ENCODE data around the gene ZNF12.

The ZNF12 gene

GRCh38 chr7:6655636-6656385, 50.9 kb downstream of the ZNF12 start:
- Histone ChIP-seq H3K9ac (ENCODE audit: low read length in 5 of 5) (no peak overlapping the region), H3K27me3 (ENCODE audit: control insufficient read depth in 5 of 5, insufficient read depth in 4 of 5, low read length in 5 of 5) (peaks cover 0 to 9% (median 3%) of the 10 kb centered on the region in 5 donors), H3K27ac (ENCODE audit: low read depth, low read length) (no peak overlapping the region), H3K4me3 (ENCODE audit: low read depth in 1 of 5, low read length in 5 of 5) (no peak overlapping the region), H3K36me3 (ENCODE audit: control insufficient read depth in 5 of 5, insufficient read depth in 5 of 5, low read length in 5 of 5) (peaks cover 0 to 52% (median 36%) of the 10 kb centered on the region in 5 donors), H3K9me3 (ENCODE audit: control insufficient read depth in 5 of 5, low read length in 5 of 5) (peaks cover 0 to 4% (median 0%) of the 10 kb centered on the region in 5 donors), H3K4me1 (ENCODE audit: control insufficient read depth in 5 of 5, insufficient read depth in 5 of 5, low read length in 5 of 5) (no peaks in the 10 kb centered on the region)

GRCh38 chr7:6654842-6655610, 51.7 kb downstream of the ZNF12 start:
- Histone ChIP-seq H3K9me3 (ENCODE audit: control insufficient read depth in 5 of 5, low read length in 5 of 5) (peaks cover 0 to 4% (median 0%) of the 10 kb centered on the region in 5 donors), H3K27ac (ENCODE audit: low read depth, low read length) (no peak overlapping the region), H3K4me1 (ENCODE audit: control insufficient read depth in 5 of 5, insufficient read depth in 5 of 5, low read length in 5 of 5) (no peaks in the 10 kb centered on the region), H3K9ac (ENCODE audit: low read length in 5 of 5) (no peak overlapping the region), H3K4me3 (ENCODE audit: low read depth in 1 of 5, low read length in 5 of 5) (no peak overlapping the region), H3K27me3 (ENCODE audit: control insufficient read depth in 5 of 5, insufficient read depth in 4 of 5, low read length in 5 of 5) (peaks cover 0 to 9% (median 3%) of the 10 kb centered on the region in 5 donors), H3K36me3 (ENCODE audit: control insufficient read depth in 5 of 5, insufficient read depth in 5 of 5, low read length in 5 of 5) (peaks cover 0 to 60% (median 43%) of the 10 kb centered on the region in 5 donors)

DNA sequence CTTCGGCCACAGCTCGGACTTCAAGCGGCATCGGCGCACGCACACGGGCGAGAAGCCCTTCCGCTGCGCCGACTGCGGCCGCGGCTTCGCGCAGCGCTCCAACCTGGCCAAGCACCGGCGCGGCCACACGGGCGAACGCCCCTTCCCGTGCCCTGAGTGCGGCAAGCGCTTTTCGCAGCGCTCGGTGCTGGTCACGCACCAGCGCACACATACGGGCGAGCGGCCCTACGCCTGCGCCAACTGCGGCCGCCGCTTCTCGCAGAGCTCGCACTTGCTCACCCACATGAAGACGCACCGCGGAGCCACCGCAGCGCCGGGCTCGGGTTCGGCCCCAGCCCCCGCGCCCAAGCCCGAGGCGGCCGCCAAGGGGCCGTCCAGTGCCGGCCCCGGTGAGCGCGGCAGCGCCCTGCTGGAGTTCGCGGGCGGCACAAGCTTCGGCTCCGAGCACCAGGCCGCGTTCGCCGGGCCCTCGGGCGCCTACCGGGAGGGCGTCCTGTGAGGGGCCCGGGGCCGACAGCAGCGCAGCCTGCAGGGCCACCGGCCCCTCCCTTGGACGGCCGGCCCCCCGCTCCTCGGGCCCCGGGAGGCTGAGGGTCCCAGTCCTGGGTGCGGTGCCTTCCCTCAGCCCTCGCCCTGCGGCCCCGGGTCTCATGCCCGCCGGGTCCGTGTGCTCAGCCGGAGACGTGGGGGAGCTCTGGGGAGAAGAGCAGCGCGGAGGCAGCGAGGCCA, 52.5 kb downstream of the ZNF12 start:
- H3K36me3 ChIP-seq (ENCODE audit: control insufficient read depth in 5 of 5, insufficient read depth in 5 of 5, low read length in 5 of 5): peaks cover 0 to 67% (median 51%) of the 10 kb centered on the region in 5 donors

DNA sequence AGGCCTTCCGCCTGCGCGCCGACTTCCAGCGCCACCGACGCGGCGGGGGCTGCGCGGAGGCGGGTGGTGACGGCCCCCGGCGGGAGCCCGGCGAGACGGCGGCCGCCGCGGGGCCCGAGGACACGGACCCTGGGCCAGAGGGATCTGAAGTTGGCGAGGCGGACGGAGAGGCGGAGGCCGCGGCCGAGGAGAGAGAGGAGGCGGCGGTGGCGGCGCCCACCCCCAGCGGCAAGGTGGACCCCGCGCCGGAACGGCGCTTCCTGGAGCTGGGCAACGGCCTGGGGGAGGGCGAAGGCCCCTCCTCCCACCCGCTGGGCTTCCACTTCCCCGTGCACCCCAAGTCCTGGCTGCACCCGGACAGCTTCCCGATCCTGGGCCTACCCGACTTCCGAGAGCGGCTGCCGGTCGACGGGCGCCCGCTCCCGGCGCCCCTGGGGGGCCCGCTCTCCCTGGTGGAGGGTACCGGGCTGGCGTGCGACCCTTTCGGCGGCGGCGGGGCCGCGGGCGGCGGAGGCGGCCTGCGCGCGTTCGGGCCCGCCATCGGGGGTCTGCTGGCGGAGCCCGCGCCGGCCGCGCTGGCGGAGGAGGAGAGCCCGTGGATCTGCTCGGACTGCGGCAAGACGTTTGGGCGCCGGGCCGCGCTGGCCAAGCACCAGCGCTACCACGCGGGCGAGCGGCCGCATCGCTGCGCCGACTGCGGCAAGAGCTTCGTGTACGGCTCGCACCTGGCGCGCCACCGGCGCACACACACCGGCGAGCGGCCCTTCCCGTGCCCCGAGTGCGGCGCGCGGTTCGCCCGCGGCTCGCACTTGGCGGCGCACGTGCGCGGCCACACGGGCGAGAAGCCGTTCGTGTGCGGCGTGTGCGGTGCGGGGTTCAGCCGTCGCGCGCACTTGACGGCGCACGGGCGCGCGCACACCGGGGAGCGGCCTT, 53.4 kb downstream of the ZNF12 start:
- Histone ChIP-seq H3K9ac (ENCODE audit: low read length in 5 of 5) (no peak overlapping the region), H3K36me3 (ENCODE audit: control insufficient read depth in 5 of 5, insufficient read depth in 5 of 5, low read length in 5 of 5) (peaks cover 0 to 76% (median 60%) of the 10 kb centered on the region in 5 donors), H3K9me3 (ENCODE audit: control insufficient read depth in 5 of 5, low read length in 5 of 5) (peaks cover 0 to 4% (median 0%) of the 10 kb centered on the region in 5 donors), H3K4me3 (ENCODE audit: low read depth in 1 of 5, low read length in 5 of 5) (no peak overlapping the region), H3K27me3 (ENCODE audit: control insufficient read depth in 5 of 5, insufficient read depth in 4 of 5, low read length in 5 of 5) (no peaks in the 10 kb centered on the region), H3K4me1 (ENCODE audit: control insufficient read depth in 5 of 5, insufficient read depth in 5 of 5, low read length in 5 of 5) (peaks cover 0 to 5% (median 0%) of the 10 kb centered on the region in 5 donors), H3K27ac (ENCODE audit: low read depth, low read length) (no peak overlapping the region)

More for the DNA sequence above, 52.5 kb downstream of the ZNF12 start:
- no peak overlapping the region for H3K4me3 ChIP-seq (ENCODE audit: low read depth in 1 of 5, low read length in 5 of 5)
- peaks cover 0 to 3% (median 0%) of the 10 kb centered on the region in 5 donors for H3K4me1 ChIP-seq (ENCODE audit: control insufficient read depth in 5 of 5, insufficient read depth in 5 of 5, low read length in 5 of 5)
- no peak overlapping the region for H3K27ac ChIP-seq (ENCODE audit: low read depth, low read length)
- H3K9ac ChIP-seq (ENCODE audit: low read length in 5 of 5): no peak overlapping the region
- H3K27me3 ChIP-seq (ENCODE audit: control insufficient read depth in 5 of 5, insufficient read depth in 4 of 5, low read length in 5 of 5): peaks cover 0 to 6% (median 1%) of the 10 kb centered on the region in 5 donors
- peaks cover 0 to 4% (median 0%) of the 10 kb centered on the region in 5 donors for H3K9me3 ChIP-seq (ENCODE audit: control insufficient read depth in 5 of 5, low read length in 5 of 5)

DNA sequence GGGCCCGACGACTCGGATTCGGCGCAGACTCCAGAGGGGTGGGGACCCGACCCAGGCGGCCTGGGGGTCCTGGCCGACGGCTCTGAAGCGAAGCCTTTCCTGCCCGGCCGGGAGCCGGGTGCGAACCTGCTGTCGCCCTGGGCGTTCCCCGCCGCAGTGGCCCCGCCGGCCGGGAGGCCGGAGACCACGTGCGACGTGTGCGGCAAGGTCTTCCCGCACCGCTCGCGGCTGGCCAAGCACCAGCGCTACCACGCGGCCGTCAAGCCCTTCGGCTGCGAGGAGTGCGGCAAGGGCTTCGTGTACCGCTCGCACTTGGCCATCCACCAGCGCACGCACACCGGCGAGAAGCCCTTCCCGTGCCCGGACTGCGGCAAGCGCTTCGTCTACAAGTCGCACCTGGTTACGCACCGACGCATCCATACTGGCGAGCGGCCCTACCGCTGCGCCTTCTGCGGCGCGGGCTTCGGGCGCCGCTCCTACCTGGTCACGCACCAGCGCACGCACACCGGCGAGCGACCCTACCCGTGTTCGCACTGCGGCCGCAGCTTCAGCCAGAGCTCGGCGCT, 54.2 kb downstream of the ZNF12 start:
- Histone ChIP-seq H3K9me3 (ENCODE audit: control insufficient read depth in 5 of 5, low read length in 5 of 5) (peaks cover 0 to 4% (median 0%) of the 10 kb centered on the region in 5 donors), H3K27ac (ENCODE audit: low read depth, low read length) (no peak overlapping the region), H3K9ac (ENCODE audit: low read length in 5 of 5) (no peak overlapping the region), H3K27me3 (ENCODE audit: control insufficient read depth in 5 of 5, insufficient read depth in 4 of 5, low read length in 5 of 5) (no peaks in the 10 kb centered on the region), H3K4me3 (ENCODE audit: low read depth in 1 of 5, low read length in 5 of 5) (no peak overlapping the region), H3K36me3 (ENCODE audit: control insufficient read depth in 5 of 5, insufficient read depth in 5 of 5, low read length in 5 of 5) (peaks cover 0 to 84% (median 68%) of the 10 kb centered on the region in 5 donors), H3K4me1 (ENCODE audit: control insufficient read depth in 5 of 5, insufficient read depth in 5 of 5, low read length in 5 of 5) (peaks cover 0 to 5% (median 0%) of the 10 kb centered on the region in 5 donors)

GRCh38 chr7:6651851-6652445, 54.8 kb downstream of the ZNF12 start:
- Histone ChIP-seq H3K36me3 (ENCODE audit: control insufficient read depth in 5 of 5, insufficient read depth in 5 of 5, low read length in 5 of 5) (peaks cover 0 to 90% (median 74%) of the 10 kb centered on the region in 5 donors), H3K9me3 (ENCODE audit: control insufficient read depth in 5 of 5, low read length in 5 of 5) (peaks cover 0 to 4% (median 0%) of the 10 kb centered on the region in 5 donors), H3K27me3 (ENCODE audit: control insufficient read depth in 5 of 5, insufficient read depth in 4 of 5, low read length in 5 of 5) (no peaks in the 10 kb centered on the region), H3K4me3 (ENCODE audit: low read depth in 1 of 5, low read length in 5 of 5) (no peak overlapping the region), H3K27ac (ENCODE audit: low read depth, low read length) (no peak overlapping the region), H3K9ac (ENCODE audit: low read length in 5 of 5) (no peak overlapping the region), H3K4me1 (ENCODE audit: control insufficient read depth in 5 of 5, insufficient read depth in 5 of 5, low read length in 5 of 5) (peaks cover 0 to 5% (median 0%) of the 10 kb centered on the region in 5 donors)

DNA sequence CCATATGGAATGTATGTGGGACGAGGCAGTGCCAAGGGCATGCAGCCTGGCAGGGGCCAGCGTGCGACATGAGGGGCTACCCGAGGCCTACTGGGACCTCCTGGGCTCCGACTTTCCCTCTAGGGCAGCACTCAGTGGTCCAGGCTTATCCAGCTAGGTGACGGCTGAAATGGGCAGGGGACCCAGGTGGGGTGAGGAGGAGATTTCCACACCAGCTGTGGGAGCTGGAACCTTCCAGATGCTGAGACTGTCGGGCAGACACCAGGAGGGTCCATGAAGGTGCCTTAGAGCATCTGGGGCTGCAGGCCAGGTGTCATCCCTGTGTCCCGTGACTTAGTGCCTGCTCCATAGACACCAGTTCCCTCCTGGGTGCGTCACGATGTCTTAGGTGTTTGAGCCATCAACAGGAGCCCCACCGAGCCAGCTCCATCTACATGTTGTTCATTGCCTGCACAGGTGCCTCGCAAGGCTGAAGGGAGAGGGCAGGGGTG, 56.2 kb downstream of the ZNF12 start:
- H3K9me3 ChIP-seq (ENCODE audit: control insufficient read depth in 5 of 5, low read length in 5 of 5): peaks cover 0 to 4% (median 0%) of the 10 kb centered on the region in 5 donors
- no peak overlapping the region for H3K4me3 ChIP-seq (ENCODE audit: low read depth in 1 of 5, low read length in 5 of 5)
- H3K36me3 ChIP-seq (ENCODE audit: control insufficient read depth in 5 of 5, insufficient read depth in 5 of 5, low read length in 5 of 5): peaks cover 0 to 96% (median 78%) of the 10 kb centered on the region in 5 donors
- H3K27ac ChIP-seq (ENCODE audit: low read depth, low read length): no peak overlapping the region
- no peak overlapping the region for H3K9ac ChIP-seq (ENCODE audit: low read length in 5 of 5)
- no peaks in the 10 kb centered on the region for H3K27me3 ChIP-seq (ENCODE audit: control insufficient read depth in 5 of 5, insufficient read depth in 4 of 5, low read length in 5 of 5)
- H3K4me1 ChIP-seq (ENCODE audit: control insufficient read depth in 5 of 5, insufficient read depth in 5 of 5, low read length in 5 of 5): peaks cover 0 to 5% (median 0%) of the 10 kb centered on the region in 5 donors

DNA sequence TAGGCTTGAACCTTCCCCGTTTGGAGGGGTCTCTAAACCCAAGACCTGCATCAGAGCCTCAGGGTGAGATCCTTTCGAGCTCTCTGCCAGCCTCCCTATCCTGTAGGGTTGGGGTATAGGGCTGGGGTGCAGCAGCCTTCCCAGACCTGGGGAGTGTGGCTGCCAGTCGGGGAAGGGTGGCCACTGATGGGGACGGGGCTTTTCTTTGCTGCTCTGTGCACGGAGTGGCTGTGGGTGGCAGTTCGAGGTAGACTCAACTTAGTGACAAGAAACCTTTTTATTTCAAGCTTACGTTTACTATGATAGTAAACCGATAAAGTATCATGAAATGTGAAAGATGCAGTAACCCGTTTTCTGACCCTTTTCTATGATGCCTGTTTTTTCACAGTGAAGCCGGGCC, 56.7 kb downstream of the ZNF12 start:
- Histone ChIP-seq H3K4me3 (ENCODE audit: low read depth in 1 of 5, low read length in 5 of 5) (no peak overlapping the region), H3K4me1 (ENCODE audit: control insufficient read depth in 5 of 5, insufficient read depth in 5 of 5, low read length in 5 of 5) (peaks cover 0 to 5% (median 0%) of the 10 kb centered on the region in 5 donors), H3K27ac (ENCODE audit: low read depth, low read length) (no peak overlapping the region), H3K9ac (ENCODE audit: low read length in 5 of 5) (no peak overlapping the region), H3K27me3 (ENCODE audit: control insufficient read depth in 5 of 5, insufficient read depth in 4 of 5, low read length in 5 of 5) (no peaks in the 10 kb centered on the region), H3K36me3 (ENCODE audit: control insufficient read depth in 5 of 5, insufficient read depth in 5 of 5, low read length in 5 of 5) (peaks cover 0 to 96% (median 75%) of the 10 kb centered on the region in 5 donors), H3K9me3 (ENCODE audit: control insufficient read depth in 5 of 5, low read length in 5 of 5) (peaks cover 0 to 4% (median 0%) of the 10 kb centered on the region in 5 donors)

Measured in subcutaneous abdominal adipose tissue (tissue), 5 donors.